SH-SY5Y (cell line): ENCODE data around the gene POFUT1.

ENCODE experiments used
- GATA2 ChIP-seq: IDR thresholded peaks from 2 replicates; pipeline ENCODE4 v1.6.1; 2011; ENCODE audit warnings: mild to moderate bottlenecking, low read depth, low read length
- GATA3 ChIP-seq: IDR thresholded peaks from 2 replicates; pipeline ENCODE4 v1.6.1; 2011; ENCODE audit warnings: low read depth, mild to moderate bottlenecking, low read length, moderate library complexity

The POFUT1 gene

DNA sequence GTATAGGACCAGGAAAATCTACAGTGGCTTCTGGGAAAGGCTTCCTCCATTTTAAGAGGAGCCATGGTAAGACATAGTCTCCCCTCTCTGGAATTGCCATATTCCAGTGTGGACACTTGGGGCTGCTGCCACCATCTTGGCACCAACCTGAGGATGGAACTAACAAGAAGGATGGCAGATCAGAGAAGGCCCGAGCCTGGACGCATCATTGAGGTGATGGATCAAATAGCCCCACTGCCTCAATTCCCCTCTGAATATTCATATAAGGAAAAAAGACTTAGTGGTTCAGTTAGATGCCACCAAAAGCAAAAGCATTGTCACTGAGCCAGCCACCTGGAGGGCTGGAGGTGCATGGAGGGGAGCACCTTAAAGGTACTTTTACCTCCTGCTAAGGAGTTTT is 26.1 kb upstream of the POFUT1 start:
- no peak for TF ChIP-seq GATA2
- no peak for TF ChIP-seq GATA3

DNA sequence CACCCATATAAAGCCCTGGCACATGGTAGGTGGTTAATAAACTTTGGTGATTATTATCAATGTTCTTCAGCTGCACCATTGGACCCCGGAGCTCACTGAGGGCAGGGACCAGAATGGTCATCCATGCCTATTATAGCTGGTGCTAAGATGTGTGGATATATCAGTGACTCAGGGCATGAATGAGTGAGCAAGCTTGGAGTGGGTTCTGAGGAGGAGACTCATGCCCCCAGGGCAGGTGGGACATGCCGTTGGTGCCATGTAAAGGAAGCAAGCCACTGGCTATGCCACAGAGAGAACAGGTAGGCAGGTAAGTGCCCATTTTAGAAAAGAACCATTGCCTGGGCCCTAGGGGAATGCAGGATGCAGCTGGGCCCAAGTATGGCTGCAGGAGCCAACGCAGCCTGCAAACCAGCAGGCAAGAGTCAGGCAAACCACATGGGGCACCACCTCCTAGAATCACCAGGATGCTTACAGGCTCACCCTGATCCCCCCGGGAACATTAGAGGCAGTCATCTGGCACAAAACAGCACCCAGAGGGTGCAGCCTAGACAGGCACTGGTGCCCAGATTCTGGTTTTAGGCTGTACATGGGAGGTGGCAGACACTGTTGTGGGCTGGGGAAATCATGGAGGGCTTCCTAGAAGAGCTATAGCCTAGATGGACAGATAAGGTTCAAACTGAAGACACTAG is 23.6 kb upstream of the POFUT1 start:
- TF ChIP-seq GATA2 (no peak), GATA3 (no peak)

DNA sequence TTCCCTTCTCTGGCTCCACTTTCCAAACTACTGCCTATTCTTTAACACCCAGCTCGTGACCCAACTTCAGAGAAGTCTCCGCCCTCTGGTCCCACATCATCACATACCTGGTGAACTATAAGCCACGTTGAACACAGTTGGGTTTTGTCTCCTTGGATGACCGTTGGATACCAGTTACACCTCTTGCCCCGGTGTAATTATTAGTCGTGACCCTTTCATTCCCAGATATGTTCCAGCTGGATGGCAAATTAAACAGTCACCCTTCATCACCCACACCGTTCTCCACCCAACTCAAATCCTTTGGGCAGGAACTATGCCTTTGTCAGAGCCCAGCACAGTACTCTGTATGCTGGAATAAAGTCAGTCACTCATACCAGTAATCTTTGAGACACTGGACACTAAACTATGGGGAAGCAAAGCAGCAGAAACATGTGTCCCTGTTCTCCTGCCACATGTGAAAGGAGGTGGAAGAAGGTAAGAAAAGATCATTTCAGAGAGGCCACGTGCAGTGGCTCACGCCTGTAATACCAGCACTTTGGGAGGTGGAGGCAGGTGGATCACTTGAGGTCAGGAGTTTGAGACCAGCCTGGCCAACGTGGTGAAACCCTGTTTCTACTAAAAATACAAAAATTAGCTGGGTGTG is 22.6 kb upstream of the POFUT1 start:
- TF ChIP-seq GATA2 (no peak), GATA3 (no peak)

DNA sequence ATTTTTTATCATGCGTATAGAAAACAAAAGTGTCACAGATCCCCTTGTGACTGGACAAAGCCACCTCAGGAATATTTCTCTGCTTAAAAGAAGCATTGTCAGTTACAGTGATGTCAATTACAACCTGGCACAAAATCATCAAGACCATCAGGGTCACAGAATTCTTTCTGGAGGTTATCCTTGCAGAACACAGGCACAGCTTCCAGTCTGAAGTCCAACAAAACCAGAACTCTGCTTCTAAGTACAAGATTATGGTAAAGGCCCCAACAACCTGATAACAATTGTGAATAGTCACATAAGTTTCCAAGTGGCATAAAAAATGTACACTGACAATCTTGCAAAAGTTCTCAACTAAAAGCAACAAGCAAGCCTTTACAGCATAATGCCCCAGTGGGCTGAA is 21.2 kb upstream of the POFUT1 start:
- TF ChIP-seq GATA3 (no peak), GATA2 (no peak)

DNA sequence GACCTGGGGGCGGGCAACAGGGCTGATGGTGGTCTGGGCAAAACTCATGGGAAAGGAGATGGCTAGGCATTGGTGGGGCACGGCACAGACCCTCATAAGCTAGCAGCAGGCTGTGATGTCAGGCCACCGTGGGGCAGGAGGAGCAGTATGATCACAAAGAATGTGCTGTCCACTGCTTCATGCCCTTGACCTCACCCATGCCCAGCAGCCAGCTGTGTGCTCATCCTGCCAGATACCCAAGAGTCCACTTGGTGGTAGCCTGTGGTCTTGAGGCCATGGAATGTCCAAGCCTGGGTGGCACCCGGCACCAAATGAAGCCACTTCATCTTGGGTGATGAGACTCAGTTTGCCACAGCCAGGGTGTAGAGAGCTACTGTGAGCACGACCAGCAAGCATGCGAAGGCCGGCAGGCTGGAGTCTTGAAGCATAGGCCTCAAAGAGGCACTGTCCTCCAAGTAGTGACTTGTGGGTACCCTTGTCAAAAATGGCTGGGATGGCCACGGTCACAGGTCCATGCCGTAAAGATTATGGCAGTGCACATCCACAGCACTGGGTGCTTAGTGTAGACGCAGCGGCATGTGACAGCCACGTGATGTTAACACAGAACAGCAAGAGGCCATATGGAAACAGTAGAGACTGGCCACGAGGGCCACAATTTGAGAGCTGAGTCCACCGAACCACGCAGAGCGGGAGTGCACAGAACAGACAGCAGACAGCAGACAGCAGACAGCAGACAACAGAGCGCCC is 19.1 kb upstream of the POFUT1 start:
- TF ChIP-seq GATA2 (no peak), GATA3 (no peak)

DNA sequence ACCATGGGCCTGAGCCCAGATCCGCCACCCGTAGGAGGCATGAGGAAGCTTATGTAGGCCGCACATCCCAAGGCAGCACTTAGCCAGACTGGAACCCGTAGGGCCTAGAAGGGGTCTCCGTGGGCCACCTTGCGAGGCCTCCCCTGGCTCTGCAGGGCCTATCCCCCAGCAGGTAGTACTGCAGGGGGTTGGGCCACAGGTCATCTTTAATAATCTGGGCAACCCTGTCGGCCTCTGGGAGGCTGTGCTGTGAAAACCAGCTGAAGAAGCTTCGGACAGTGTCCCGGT is 18.6 kb upstream of the POFUT1 start:
- TF ChIP-seq GATA2 (no peak), GATA3 (no peak)

DNA sequence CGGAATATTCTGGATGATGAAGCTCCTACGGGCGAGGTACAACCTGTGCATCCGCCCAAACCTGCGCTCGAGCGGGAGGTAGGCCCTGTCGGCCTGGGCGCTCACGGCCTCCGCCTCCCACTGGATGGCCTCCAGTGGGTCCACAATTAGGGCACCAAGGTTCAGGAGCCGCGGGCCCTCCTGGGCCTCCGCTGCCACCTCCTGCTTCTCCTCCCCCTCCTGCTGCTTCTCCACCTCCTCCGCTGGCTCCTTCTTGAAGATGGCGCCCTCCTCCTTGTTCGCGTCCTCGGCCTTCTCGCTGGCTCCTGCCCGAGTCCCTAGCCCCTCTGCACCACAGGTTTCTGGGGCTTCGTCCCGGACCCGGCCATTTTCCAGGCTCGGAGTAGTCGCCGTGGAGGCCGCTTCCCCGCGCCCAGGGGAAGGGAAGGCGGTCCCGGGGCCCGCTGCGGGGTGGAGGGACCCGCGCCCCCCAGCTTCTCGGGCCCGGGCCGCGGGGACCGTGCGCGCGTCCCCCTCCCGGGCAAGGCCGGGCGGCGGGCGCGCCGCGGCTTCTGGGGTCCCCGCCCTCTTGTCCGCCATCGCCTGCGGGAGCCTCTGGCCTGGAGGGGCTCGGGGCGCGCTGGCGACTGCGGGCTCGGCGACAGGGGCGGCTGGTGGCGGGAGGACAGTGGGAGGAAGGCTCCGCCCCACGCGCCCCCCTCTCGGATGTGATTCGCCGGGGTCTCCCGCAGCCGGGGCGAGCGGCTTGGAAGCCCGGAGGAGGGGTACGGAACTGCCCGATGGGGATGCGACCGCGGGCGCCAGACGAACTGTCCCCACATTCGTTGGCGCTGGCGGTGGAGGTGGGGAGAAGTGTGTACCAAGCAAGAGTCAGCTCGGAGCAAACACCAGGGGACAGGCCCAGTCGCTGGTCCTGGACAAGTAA is 17.7 kb upstream of the POFUT1 start:
- TF ChIP-seq GATA3 (no peak), GATA2 (no peak)

DNA sequence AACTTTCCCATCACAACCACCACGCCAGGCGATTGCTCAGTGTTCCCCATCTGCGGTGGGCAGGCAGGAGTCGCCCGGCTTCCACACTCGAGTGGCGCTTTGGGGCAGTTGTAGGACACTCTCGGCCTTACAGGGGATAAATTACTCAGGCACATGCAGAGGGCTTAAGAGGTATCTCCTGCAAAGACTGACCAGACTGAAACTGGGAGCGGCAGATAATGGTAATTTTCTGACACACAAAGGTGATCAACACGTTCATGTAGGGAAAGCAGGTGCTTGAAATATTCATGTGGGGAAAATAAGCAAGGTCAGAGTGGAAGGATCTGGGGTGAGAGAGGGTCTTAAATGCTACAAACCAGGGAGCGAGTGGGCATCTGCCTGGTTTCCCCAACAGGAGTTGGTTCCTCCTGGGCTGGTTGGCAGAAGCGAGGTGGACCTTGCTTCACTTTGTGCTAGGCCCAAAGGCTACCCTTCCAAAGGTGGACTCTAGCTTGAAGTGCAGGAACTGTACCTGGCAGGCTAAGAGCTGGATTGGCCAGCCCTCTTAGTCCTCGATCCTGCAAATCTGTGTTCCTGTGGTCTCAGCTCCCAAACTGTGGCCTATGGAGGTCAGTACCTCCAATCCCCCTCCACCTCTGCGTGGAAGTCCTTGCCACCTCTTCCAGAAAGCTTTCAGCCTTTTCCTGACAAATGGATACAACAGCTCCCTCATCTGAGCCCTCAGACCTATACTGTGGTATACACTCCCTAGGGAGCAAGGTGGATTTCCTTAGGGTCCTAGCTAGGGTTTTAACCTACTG is 16.9 kb upstream of the POFUT1 start:
- TF ChIP-seq GATA2 (no peak), GATA3 (no peak)

DNA sequence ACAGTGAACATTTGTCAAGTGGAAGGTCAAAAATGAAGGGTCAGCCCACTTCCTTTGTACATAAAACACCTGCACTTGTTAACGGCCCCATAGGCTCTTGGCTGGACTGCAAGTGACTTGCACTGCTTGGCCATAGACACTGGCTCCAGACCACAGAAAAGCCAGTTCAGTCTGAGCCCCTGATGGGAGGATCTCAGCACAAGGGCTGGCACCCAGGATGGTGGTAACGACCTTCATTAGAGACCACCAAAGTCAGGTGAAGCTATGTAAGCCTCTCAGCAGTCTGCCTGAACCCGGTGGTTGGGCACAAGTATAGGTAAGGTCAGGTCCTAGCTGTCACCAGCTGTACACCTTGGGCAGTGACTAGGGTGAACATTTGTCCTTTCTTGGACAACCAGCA is 16.3 kb upstream of the POFUT1 start:
- TF ChIP-seq GATA2 (no peak), GATA3 (no peak)

DNA sequence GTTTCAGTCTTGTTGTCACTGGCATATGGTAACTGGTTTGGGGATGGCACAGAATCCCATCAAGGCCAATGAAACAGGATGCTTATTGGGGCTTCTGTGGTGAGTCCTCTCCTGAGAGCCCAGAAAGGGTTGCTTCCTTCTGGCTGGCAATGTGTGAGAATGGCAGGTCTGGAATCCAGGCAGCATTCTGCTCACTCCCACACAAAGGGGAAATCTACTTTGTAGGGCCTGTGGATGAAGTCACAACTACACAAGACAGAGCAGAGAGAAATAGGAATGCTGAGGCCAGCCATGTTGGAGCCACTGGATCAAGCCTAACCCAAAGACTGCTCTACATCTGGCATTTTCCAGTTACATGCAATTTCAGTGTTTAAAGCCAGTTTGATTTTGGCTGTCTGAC is 15.8 kb upstream of the POFUT1 start:
- no peak for TF ChIP-seq GATA2

DNA sequence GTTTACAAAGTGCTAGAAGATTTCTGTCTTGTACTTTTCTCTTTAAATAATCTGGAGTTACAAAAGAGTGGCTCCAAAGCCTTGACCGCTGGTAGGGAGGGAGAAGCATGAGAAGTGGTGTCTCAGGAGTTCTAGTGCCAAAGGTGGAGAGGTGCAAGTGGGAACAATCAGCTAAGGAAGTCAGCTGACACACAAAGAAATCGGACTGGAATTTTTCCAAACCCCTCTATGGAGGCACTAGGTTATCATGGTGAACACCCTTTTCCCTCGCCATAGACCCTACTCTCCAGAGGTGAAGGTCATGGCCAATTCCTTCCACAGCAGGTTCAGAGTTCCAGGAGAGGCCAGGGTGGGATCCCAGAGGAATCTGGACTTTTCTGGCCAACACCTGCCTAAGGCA is 15.0 kb upstream of the POFUT1 start:
- TF ChIP-seq GATA2 (no peak), GATA3 (no peak)

DNA sequence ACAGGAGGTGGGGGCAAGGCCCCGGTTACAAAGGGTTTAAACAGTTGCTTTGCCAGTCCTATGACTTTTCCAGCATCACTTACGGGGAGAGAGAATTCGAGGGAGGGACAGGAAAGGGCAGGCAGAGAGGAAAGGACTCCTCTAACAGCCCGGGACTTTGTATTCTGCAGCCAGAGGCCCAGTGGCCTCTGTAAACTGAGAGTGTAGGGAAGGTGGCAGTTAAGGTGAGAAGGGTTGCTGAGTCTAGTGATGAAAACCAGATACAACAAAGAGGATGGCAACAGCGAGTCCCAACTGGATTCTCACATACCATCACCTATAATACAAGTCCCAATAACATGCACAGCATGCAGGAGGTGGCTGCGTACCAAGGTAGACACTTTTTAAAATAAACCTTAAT is 13.7 kb upstream of the POFUT1 start:
- TF ChIP-seq GATA2 = no peak
- TF ChIP-seq GATA3 = no peak

DNA sequence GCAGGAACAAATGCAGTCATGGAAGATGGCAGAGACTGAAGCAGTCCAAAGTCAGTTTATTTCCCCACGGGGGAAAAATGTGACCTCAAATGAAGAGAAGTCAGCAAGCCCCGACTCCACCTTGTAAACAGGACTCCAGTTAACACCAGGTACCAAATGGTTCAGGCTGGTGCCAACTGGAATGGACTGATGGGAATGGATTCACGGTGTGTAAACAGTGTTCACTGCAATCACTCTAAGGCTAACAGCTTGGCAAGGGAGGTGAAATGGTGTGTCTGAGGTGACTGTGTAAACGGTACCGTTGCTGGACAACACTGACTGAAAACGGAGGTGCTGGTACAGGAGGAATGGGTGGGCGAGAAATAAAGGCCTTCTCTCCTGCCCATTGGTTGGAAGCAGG is 12.1 kb upstream of the POFUT1 start:
- TF ChIP-seq GATA2 (no peak), GATA3 (no peak)

DNA sequence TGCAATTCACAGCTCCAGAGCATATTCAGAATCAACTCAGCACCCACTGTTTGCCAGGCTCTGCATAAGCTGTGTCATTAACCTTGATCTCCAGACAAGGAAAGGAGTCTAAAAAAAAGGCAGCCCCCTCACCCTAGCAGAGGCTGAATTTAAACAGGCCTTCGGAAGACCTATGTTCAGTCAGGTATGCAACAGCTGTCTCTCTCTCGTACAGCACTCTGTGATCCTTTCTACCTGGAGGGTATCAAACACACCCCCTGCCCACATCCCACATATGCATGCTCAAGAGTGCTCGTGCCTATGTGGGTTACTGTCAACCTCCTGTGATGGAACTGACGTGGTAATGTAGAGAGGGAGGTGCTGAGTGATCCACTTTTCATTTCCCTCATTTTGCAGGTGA is 8.7 kb upstream of the POFUT1 start:
- TF ChIP-seq GATA2 = no peak
- no peak for TF ChIP-seq GATA3
